SU-DHL-6 (cell line): ENCODE results near the gene ADGRG4.

ENCODE experiments used
- CTCF ChIP-seq: fragments of 200-600 bp; sonication (generic); IDR thresholded peaks from one replicate; pipeline ENCODE4 v1.5.1; 2017; ENCODE audit warnings: antibody characterized with exemption, mild to moderate bottlenecking, low read length, moderate library complexity; ENCODE audit not compliant: insufficient read depth, poor library complexity, severe bottlenecking
- EZH2phosphoT487 ChIP-seq: fragments of 200-600 bp; sonication (generic), shearing (Covaris generic); conservative IDR thresholded peaks from 2 replicates; pipeline ENCODE4 v1.6.1; 2018; ENCODE audit warnings: mild to moderate bottlenecking, antibody characterized with exemption, low read length, moderate library complexity, mixed read lengths

DNA sequence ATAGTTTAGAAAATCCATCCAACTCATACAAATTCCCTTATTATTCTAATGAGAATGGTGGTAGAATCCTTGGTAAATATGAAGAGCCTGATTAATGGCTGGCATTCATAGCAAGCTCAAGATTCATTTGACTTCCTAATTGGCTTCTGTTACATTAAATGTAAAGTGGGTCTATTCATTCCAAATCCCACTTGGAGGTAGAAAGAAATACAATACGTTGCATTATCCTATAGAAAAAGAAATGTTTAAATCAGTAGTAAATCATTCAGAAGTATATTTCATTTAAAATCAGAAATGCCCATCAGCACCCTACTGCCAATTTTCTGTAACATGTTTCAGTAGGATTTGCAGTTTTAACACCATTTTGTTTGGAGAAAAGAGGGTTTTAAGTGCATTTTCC lies 6.7 kb downstream of the ADGRG4 start:
- TF ChIP-seq CTCF (no peak), EZH2phosphoT487 (no peak)
